Measurements from ENCODE around the gene TTC7B. TPM values are rescaled to one million over a fixed set of nuclear protein-coding genes. Genes with fewer than 3 reads are reported as not detected.

Gene TTC7B
- total RNA-seq, 1 donor from 2014 or later, result 46.0 TPM

- Histone ChIP-seq H3K36me3 (ENCODE audit: control insufficient read depth, insufficient read depth, low read length) (no peaks in the 10 kb centered on the region), H3K27me3 (ENCODE audit: control insufficient read depth, insufficient read depth, low read length) (peaks cover 3% of the 10 kb centered on the region), H3K4me3 (ENCODE audit: low read depth, low read length) (no peak overlapping the region)
- DNase-seq (ENCODE audit: low read depth), result no peak
- TF ChIP-seq CTCF (IDR thresholded peaks at IDR 0.05; ENCODE audit: insufficient read depth, low read length, poor library complexity, severe bottlenecking), result no peak
Observed at GRCh38 chr14:90498198-90498597, 318.0 kb downstream of the TTC7B start.

GRCh38 chr14:90496379-90496778 lies 319.9 kb downstream of the TTC7B start:
- H3K36me3 ChIP-seq (ENCODE audit: control insufficient read depth, insufficient read depth, low read length), result no peaks in the 10 kb centered on the region
- H3K27me3 ChIP-seq (ENCODE audit: control insufficient read depth, insufficient read depth, low read length), result peaks cover 3% of the 10 kb centered on the region
- H3K4me3 ChIP-seq (ENCODE audit: low read depth, low read length), result no peak overlapping the region
- no peak for DNase-seq (ENCODE audit: low read depth)
- TF ChIP-seq CTCF (IDR thresholded peaks at IDR 0.05; ENCODE audit: insufficient read depth, low read length, poor library complexity, severe bottlenecking), result no peak

- no peak for TF ChIP-seq CTCF (IDR thresholded peaks at IDR 0.05; ENCODE audit: insufficient read depth, low read length, poor library complexity, severe bottlenecking)
- Histone ChIP-seq H3K4me3 (ENCODE audit: low read depth, low read length) (no peak overlapping the region), H3K36me3 (ENCODE audit: control insufficient read depth, insufficient read depth, low read length) (no peaks in the 10 kb centered on the region), H3K27me3 (ENCODE audit: control insufficient read depth, insufficient read depth, low read length) (no peaks in the 10 kb centered on the region)
- no peak for DNase-seq (ENCODE audit: low read depth)
Observed at GRCh38 chr14:90495357-90496276, 320.6 kb downstream of the TTC7B start.

- DNase-seq (ENCODE audit: low read depth), result no peak
- no peaks in the 10 kb centered on the region for H3K36me3 ChIP-seq (ENCODE audit: control insufficient read depth, insufficient read depth, low read length)
- no peaks in the 10 kb centered on the region for H3K27me3 ChIP-seq (ENCODE audit: control insufficient read depth, insufficient read depth, low read length)
- H3K4me3 ChIP-seq (ENCODE audit: low read depth, low read length), result no peak overlapping the region
- TF ChIP-seq CTCF (IDR thresholded peaks at IDR 0.05; ENCODE audit: insufficient read depth, low read length, poor library complexity, severe bottlenecking), result no peak
Observed at GRCh38 chr14:90491911-90492531, 324.2 kb downstream of the TTC7B start.

GRCh38 chr14:90491221-90491885 lies 324.9 kb downstream of the TTC7B start:
- Histone ChIP-seq H3K36me3 (ENCODE audit: control insufficient read depth, insufficient read depth, low read length) (no peaks in the 10 kb centered on the region), H3K27me3 (ENCODE audit: control insufficient read depth, insufficient read depth, low read length) (no peaks in the 10 kb centered on the region), H3K4me3 (ENCODE audit: low read depth, low read length) (no peak overlapping the region)
- DNase-seq (ENCODE audit: low read depth), result no peak
- no peak for TF ChIP-seq CTCF (IDR thresholded peaks at IDR 0.05; ENCODE audit: insufficient read depth, low read length, poor library complexity, severe bottlenecking)
